GM12865 (cell line): ENCODE results near the gene THUMPD2.

Experiments used
- DNase-seq: peaks from one replicate; pipeline ENCODE4 v3.0.0; 2010; ENCODE audit warnings: low read depth
- H3K4me3 ChIP-seq: 2 replicates; pipeline ENCODE4 v1.5.1; 2011; ENCODE audit warnings: mild to moderate bottlenecking, low read depth, low read length, control low read depth
- TF ChIP-seq, protein P1 (sequence below): IDR thresholded peaks from 2 replicates; pipeline ENCODE4 v1.5.1; 2011; ENCODE audit warnings: low read length, control low read depth, low read depth, inconsistent platforms; ENCODE audit not compliant: insufficient read depth; ENCODE audit errors: missing control alignments

THUMPD2 gene

GRCh38 chr2:39735648-39736047 is 43.4 kb downstream of the THUMPD2 start:
- DNase-seq: no peak
- H3K4me3 ChIP-seq: no peak overlapping the region
- TF ChIP-seq, protein P1, sequence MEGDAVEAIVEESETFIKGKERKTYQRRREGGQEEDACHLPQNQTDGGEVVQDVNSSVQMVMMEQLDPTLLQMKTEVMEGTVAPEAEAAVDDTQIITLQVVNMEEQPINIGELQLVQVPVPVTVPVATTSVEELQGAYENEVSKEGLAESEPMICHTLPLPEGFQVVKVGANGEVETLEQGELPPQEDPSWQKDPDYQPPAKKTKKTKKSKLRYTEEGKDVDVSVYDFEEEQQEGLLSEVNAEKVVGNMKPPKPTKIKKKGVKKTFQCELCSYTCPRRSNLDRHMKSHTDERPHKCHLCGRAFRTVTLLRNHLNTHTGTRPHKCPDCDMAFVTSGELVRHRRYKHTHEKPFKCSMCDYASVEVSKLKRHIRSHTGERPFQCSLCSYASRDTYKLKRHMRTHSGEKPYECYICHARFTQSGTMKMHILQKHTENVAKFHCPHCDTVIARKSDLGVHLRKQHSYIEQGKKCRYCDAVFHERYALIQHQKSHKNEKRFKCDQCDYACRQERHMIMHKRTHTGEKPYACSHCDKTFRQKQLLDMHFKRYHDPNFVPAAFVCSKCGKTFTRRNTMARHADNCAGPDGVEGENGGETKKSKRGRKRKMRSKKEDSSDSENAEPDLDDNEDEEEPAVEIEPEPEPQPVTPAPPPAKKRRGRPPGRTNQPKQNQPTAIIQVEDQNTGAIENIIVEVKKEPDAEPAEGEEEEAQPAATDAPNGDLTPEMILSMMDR: no peak

DNA sequence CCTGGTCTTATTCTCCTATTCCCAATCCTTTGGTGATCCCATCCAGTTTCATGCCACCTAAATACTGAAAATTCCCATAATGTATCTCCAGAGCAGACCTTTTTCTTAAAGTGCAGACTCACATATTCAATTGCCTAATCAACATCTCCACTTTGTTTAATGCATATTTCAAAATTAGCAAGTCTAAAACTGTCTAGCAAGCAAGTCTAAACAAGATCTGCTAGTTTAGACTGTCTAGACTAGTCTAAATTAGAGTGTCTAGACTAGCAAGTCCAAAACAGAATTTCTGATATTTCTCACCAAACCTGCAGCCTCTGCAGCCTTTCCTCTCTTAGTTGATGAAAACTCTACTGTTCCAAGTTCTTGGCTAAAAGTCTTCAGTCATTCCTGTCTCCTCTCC is 44.6 kb downstream of the THUMPD2 start:
- TF ChIP-seq, protein P1: no peak
- H3K4me3 ChIP-seq: no peak overlapping the region
- no peak for DNase-seq

- H3K4me3 ChIP-seq: no peak overlapping the region
- TF ChIP-seq, protein P1: no peak
- DNase-seq: no peak
Observed at GRCh38 chr2:39733070-39733674, 45.9 kb downstream of the THUMPD2 start.

GRCh38 chr2:39732482-39732881 is 46.6 kb downstream of the THUMPD2 start:
- no peak for DNase-seq
- H3K4me3 ChIP-seq: no peak overlapping the region
- TF ChIP-seq, protein P1: no peak

- TF ChIP-seq, protein P1: no peak
- H3K4me3 ChIP-seq: no peak overlapping the region
Observed at GRCh38 chr2:39731546-39731945, 47.5 kb downstream of the THUMPD2 start.

GRCh38 chr2:39730685-39731302 is 48.3 kb downstream of the THUMPD2 start:
- TF ChIP-seq, protein P1: peak; percentile 58
- H3K4me3 ChIP-seq: no peak overlapping the region
- peak; percentile 51 for DNase-seq

More at GRCh38 chr2:39731546-39731945, 47.5 kb downstream of the THUMPD2 start:
- no peak for DNase-seq

DNA sequence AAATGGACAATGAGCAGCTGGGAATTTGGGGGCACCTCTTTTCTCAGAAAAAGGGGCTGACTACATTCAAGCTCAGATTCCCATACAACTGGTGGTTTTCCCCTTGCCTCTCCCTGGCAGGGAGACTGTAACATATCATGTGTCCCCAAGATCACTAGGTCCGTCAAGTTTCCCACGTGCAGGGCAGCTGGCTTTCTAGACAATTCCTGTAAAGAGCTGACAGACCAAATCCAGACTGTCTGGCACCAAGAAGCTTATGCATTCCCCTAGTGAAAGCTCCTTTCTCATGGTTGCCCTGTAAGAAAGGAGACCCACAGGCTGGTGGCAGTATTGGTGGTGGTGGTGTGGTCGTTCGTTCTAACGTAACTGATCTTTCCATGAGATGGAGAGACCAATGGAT is 48.8 kb downstream of the THUMPD2 start:
- DNase-seq: no peak
- TF ChIP-seq, protein P1: no peak

More for the DNA sequence above, 48.8 kb downstream of the THUMPD2 start:
- H3K4me3 ChIP-seq: no peak overlapping the region
